Duodenal mucosa (tissue), 2 donors: ENCODE measurements around the gene KIF2A.
A peak's percentile ranks its signal among the peaks of the same experiment; 100 is the strongest.

ENCODE experiments used
- H3K27ac ChIP-seq: one replicate; pipeline ENCODE4 v1.7.0; 2013; ENCODE audit warnings: low read depth, low read length
- H3K27me3 ChIP-seq, 2 donors: one replicate each; pipeline ENCODE4 v1.7.0; 2013; ENCODE audit warnings: low read length in 2 of 2, control low read depth in 1 of 2; ENCODE audit not compliant: insufficient read depth in 2 of 2, control insufficient read depth in 1 of 2
- H3K36me3 ChIP-seq, 2 donors: one replicate each; pipeline ENCODE4 v1.7.0; 2013; ENCODE audit warnings: low read length in 2 of 2, control low read depth in 1 of 2; ENCODE audit not compliant: insufficient read depth in 2 of 2, control insufficient read depth in 1 of 2
- H3K4me1 ChIP-seq, 2 donors: one replicate each; pipeline ENCODE4 v1.7.0; 2013; ENCODE audit warnings: low read length in 2 of 2, control low read depth in 1 of 2; ENCODE audit not compliant: insufficient read depth in 2 of 2, control insufficient read depth in 1 of 2
- H3K4me3 ChIP-seq, 2 donors: one replicate each; pipeline ENCODE4 v1.7.0; 2013; ENCODE audit warnings: low read length in 2 of 2, low read depth in 1 of 2
- H3K9ac ChIP-seq, 2 donors: one replicate each; pipeline ENCODE4 v1.7.0; 2013; ENCODE audit warnings: low read length in 2 of 2, low read depth in 1 of 2
- H3K9me3 ChIP-seq, 2 donors: one replicate each; pipeline ENCODE4 v1.7.0; 2013; ENCODE audit warnings: low read length in 2 of 2, control low read depth in 1 of 2; ENCODE audit not compliant: control insufficient read depth in 1 of 2

Gene KIF2A

DNA sequence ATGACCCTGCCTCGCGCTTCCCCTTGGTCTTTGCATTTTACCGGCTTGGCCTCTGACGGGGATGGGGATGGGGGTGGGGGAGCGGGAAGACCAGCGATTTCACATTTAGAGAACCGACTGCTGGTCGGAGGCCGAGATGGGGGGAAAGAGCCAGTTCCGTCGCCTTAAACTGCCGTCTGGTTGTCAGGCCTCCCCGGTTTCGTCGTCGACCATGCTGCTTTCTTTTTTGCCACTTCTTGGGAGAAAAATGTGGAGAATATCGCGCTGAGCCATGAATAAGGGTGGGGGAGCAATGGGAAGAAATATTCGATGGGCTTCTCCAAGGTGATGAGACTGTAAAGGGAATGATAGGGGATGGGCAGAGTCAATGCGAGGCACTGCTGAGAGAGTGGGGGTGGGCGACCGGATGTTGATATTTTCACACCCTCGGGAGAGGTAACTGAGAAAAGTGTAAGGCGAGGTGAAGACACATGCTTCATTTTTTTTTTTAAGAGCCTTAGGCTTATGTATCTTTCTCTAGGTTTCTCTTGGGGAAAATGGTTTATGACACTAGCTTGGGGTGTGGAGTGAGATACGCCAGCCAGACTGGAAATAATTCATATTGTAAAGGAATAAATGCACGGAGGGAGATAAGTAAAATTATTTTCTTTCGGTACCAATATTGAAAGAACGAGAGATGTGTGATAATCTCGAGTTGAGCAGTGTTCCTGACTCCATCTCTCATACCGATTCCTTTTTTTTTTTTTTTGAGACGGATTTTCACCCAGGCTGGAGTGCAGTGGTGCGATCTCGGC, 1.1 kb downstream of the KIF2A start:
- H3K9ac ChIP-seq, result peak overlapping the region; percentile 77 to 82
- H3K27ac ChIP-seq, result peak overlapping the region; percentile 69
- H3K4me3 ChIP-seq, result peak overlapping the region; percentile 91 to 94
- no peaks in the 10 kb centered on the region for H3K9me3 ChIP-seq
- H3K4me1 ChIP-seq, result peaks cover 12 to 19% of the 10 kb centered on the region in 2 donors
- H3K36me3 ChIP-seq, result no peaks in the 10 kb centered on the region
- H3K27me3 ChIP-seq, result no peaks in the 10 kb centered on the region

- no peak overlapping the region for H3K27ac ChIP-seq
- no peak overlapping the region for H3K4me3 ChIP-seq
- no peak overlapping the region for H3K9ac ChIP-seq
- H3K9me3 ChIP-seq, result no peaks in the 10 kb centered on the region
- peaks cover 12 to 26% of the 10 kb centered on the region in 2 donors for H3K4me1 ChIP-seq
- no peaks in the 10 kb centered on the region for H3K36me3 ChIP-seq
- no peaks in the 10 kb centered on the region for H3K27me3 ChIP-seq
Measured at GRCh38 chr5:62308439-62308838, 2.4 kb downstream of the KIF2A start.

GRCh38 chr5:62309107-62309506, 3.1 kb downstream of the KIF2A start:
- Histone ChIP-seq H3K27ac (no peak overlapping the region), H3K4me1 (peaks cover 12 to 26% of the 10 kb centered on the region in 2 donors), H3K4me3 (no peak overlapping the region), H3K27me3 (no peaks in the 10 kb centered on the region), H3K9ac (no peak overlapping the region), H3K9me3 (no peaks in the 10 kb centered on the region), H3K36me3 (no peaks in the 10 kb centered on the region)

DNA sequence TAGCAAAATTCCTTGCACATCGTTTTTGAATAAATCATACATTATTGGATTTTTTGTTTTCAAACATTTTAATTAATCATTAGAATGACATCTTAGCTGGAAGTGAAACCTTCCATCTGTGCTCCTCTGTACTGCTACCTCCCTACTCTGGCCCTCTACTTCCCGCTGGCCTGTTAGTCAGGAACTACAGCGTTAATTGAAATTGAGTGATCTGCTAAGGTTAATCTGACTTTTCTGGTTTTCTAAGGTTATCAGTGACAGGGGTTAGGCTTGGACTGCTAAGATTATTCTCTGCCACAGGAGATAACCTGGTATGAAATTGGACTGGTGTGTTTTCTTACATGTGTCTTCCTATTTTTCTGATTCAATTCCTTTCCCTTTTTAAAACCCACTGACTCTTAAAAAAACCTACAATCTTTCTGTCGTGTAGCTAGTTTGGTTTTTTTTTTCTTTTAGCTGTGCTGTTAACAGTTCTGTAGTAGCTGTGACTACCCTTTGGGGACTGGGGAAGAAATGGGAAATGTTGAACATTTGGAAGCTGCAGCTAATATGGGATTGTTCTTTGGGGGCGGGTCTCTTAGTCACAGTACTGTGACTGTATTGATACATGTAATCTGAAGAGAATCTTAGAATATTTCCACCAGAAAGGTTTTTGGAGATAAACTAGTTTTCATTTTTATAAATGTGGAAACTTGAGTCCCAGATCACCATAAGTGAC, 4.6 kb downstream of the KIF2A start:
- Histone ChIP-seq H3K9ac (no peak overlapping the region), H3K27ac (no peak overlapping the region), H3K4me3 (no peak overlapping the region), H3K36me3 (no peaks in the 10 kb centered on the region), H3K4me1 (peaks cover 6 to 26% of the 10 kb centered on the region in 2 donors), H3K9me3 (no peaks in the 10 kb centered on the region), H3K27me3 (no peaks in the 10 kb centered on the region)

DNA sequence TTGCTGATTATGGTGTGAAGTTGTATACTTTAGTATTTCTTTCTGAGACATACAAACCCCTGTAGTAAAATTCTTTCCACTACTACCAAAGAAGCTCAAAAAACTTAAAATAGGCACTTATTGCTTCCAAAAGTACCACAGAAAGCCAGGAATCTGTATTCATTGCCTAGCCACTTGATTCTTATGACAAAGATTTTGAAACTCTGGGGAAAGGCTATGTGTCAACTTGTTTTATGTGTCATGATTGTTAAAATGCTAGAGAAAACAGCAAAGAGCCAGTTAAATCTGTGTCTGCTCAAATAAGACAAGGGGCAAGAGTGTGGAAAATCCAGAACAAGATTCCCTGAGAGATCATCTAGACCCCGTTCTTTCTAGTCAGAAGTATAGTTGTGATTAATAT, 6.0 kb downstream of the KIF2A start:
- Histone ChIP-seq H3K27ac (no peak overlapping the region), H3K9ac (no peak overlapping the region), H3K9me3 (no peaks in the 10 kb centered on the region), H3K4me1 (peaks cover 4 to 29% of the 10 kb centered on the region in 2 donors), H3K4me3 (no peak overlapping the region), H3K36me3 (no peaks in the 10 kb centered on the region), H3K27me3 (no peaks in the 10 kb centered on the region)

GRCh38 chr5:62312674-62313073, 6.7 kb downstream of the KIF2A start:
- Histone ChIP-seq H3K9ac (no peak overlapping the region), H3K4me1 (peaks cover 4 to 26% of the 10 kb centered on the region in 2 donors), H3K27me3 (no peaks in the 10 kb centered on the region), H3K27ac (no peak overlapping the region), H3K9me3 (no peaks in the 10 kb centered on the region), H3K4me3 (no peak overlapping the region), H3K36me3 (no peaks in the 10 kb centered on the region)

- Histone ChIP-seq H3K9ac (no peak overlapping the region), H3K27me3 (no peaks in the 10 kb centered on the region), H3K4me3 (no peak overlapping the region), H3K4me1 (peaks cover 4 to 22% of the 10 kb centered on the region in 2 donors), H3K36me3 (no peaks in the 10 kb centered on the region), H3K9me3 (no peaks in the 10 kb centered on the region), H3K27ac (no peak overlapping the region)
Measured at GRCh38 chr5:62314213-62314830, 8.3 kb downstream of the KIF2A start.

- Histone ChIP-seq H3K27ac (no peak overlapping the region), H3K9me3 (no peaks in the 10 kb centered on the region), H3K4me3 (no peak overlapping the region), H3K4me1 (peaks cover 1 to 22% of the 10 kb centered on the region in 2 donors), H3K9ac (no peak overlapping the region), H3K27me3 (no peaks in the 10 kb centered on the region), H3K36me3 (no peaks in the 10 kb centered on the region)
Measured at GRCh38 chr5:62315376-62316175, 9.6 kb downstream of the KIF2A start.

- Histone ChIP-seq H3K4me1 (peaks cover 0 to 22% of the 10 kb centered on the region in 2 donors), H3K27me3 (no peaks in the 10 kb centered on the region), H3K9ac (no peak overlapping the region), H3K27ac (no peak overlapping the region), H3K9me3 (no peaks in the 10 kb centered on the region), H3K4me3 (no peak overlapping the region), H3K36me3 (no peaks in the 10 kb centered on the region)
Measured at GRCh38 chr5:62316176-62316502, 10.1 kb downstream of the KIF2A start.
